GM12878 (cell line): Measurements from ENCODE around the gene GOLGA2. TPM values are rescaled to one million over a fixed set of nuclear protein-coding genes. Genes with fewer than 3 reads are reported as not detected.
A peak's percentile ranks its signal among the peaks of the same experiment; 100 is the strongest.

ENCODE experiments used
- ATAC-seq: fragments of 200-7000 bp; cut with Tn5 transposase; 3 replicates; pipeline ENCODE4 v1.9.1; 2020; ENCODE audit warnings: mild to moderate bottlenecking, moderate library complexity
- BruUV-seq: library from RNA; stranded (reverse); fragments of 400-500 nt; replicated peaks from 2 replicates; lab custom pipeline; 2021; lab: Mats Ljungman, UMichigan
- CTCF ChIA-PET: fragments of 300-600 bp; sonication (Branson Sonifier 250); formaldehyde crosslinking; extraction: SDS; loops from one replicate; lab custom pipeline; 2021; ENCODE audit warnings: inconsistent platforms; lab: Yijun Ruan, JAX
- POLR2A ChIA-PET: fragments of 350-600 bp; formaldehyde crosslinking; extraction: SDS; loops from one replicate; lab custom pipeline; 2021; ENCODE audit warnings: inconsistent platforms; lab: Charles Lee
- RAD21 ChIA-PET: fragments of 300-600 bp; sonication (Branson Sonifier 250); formaldehyde crosslinking; loops from one replicate; lab custom pipeline; 2023; ENCODE audit warnings: antibody characterized with exemption; ENCODE audit not compliant: unreplicated experiment; lab: Charles Lee
- SMC1A ChIA-PET: fragments of 300-600 bp; sonication (Branson Sonifier 250); formaldehyde crosslinking; loops from one replicate; lab custom pipeline; 2023; ENCODE audit not compliant: unreplicated experiment, uncharacterized antibody; lab: Charles Lee
- DNase-seq: peaks from one replicate; pipeline ENCODE4 v3.0.0-alpha.2; 2011; ENCODE audit warnings: low read depth, low spot score
- FAIRE-seq: peaks from 3 replicates; lab custom pipeline; 2011; peaks lifted over from hg19 to GRCh38; lab: Jason Lieb, UNC
- H2AFZ ChIP-seq: 2 replicates; pipeline ENCODE4 v1.6.0; 2011; ENCODE audit warnings: low read depth, low read length, control low read depth; ENCODE audit not compliant: control insufficient read depth
- H3K27ac ChIP-seq: 2 replicates; pipeline ENCODE4 v1.5.1; 2011; ENCODE audit warnings: control low read depth; ENCODE audit not compliant: control insufficient read depth, insufficient read depth
- H3K27me3 ChIP-seq, 2 experiments: replicated peaks in 1 of 2; 2 replicates each; pipeline versions ENCODE4 v1.6.0 to v1.6.1; 2011; ENCODE audit warnings: low read length in 1 of 2; ENCODE audit not compliant: control insufficient read depth in 2 of 2, insufficient read depth in 2 of 2
- H3K36me3 ChIP-seq, 2 experiments: 2 replicates each; pipeline ENCODE4 v1.5.1; 2011; ENCODE audit warnings: low read length in 1 of 2; ENCODE audit not compliant: control insufficient read depth in 2 of 2, insufficient read depth in 2 of 2
- H3K4me1 ChIP-seq: 2 replicates; pipeline ENCODE4 v1.6.1; 2011; ENCODE audit warnings: mild to moderate bottlenecking, low read length, moderate library complexity, mixed read lengths; ENCODE audit not compliant: control insufficient read depth, insufficient read depth
- H3K4me2 ChIP-seq: 2 replicates; pipeline ENCODE4 v1.6.0; 2011; ENCODE audit warnings: control low read depth; ENCODE audit not compliant: control insufficient read depth, insufficient read depth
- H3K4me3 ChIP-seq: fragments of 200-600 bp; sonication (generic); 2 replicates; pipeline ENCODE4 v1.5.1; 2016
- H3K79me2 ChIP-seq: 2 replicates; pipeline ENCODE4 v1.6.0; 2011; ENCODE audit warnings: low read length; ENCODE audit not compliant: control insufficient read depth, insufficient read depth
- H3K9ac ChIP-seq: 2 replicates; pipeline ENCODE4 v1.8.0; 2011; ENCODE audit warnings: low read length, control low read depth, mixed read lengths; ENCODE audit not compliant: control insufficient read depth, insufficient read depth
- H3K9me3 ChIP-seq: replicated peaks from 3 replicates; pipeline ENCODE4 v1.5.1; 2011; ENCODE audit warnings: mild to moderate bottlenecking, low read length; ENCODE audit not compliant: control insufficient read depth, insufficient read depth
- H4K20me1 ChIP-seq: 2 replicates; pipeline ENCODE4 v1.6.0; 2011; ENCODE audit not compliant: control insufficient read depth, insufficient read depth
- BMI1 ChIP-seq: fragments of 450-650 bp; IDR thresholded peaks from 2 replicates; pipeline ENCODE4 v1.6.1; 2016; ENCODE audit warnings: mild to moderate bottlenecking, moderate library complexity, borderline replicate concordance
- EGR1 ChIP-seq, 2 experiments: IDR thresholded peaks; 1 replicate in 1 of 2; 2 replicates in 1 of 2; pipeline ENCODE4 v1.6.1; 2011 to 2012; ENCODE audit warnings: low read depth in 2 of 2, low read length in 2 of 2, borderline replicate concordance in 1 of 2, mild to moderate bottlenecking in 1 of 2, moderate library complexity in 1 of 2
- ELK1 ChIP-seq: IDR thresholded peaks from 2 replicates; pipeline ENCODE4 v1.6.1; 2012; ENCODE audit warnings: low read depth, low read length, improper control_type of control experiment
- ESRRA ChIP-seq: IDR thresholded peaks from 2 replicates; pipeline ENCODE4 v1.6.1; 2012; ENCODE audit warnings: mild to moderate bottlenecking, low read length, improper control_type of control experiment
- FOXK2 ChIP-seq: fragments of 450-650 bp; IDR thresholded peaks from 2 replicates; pipeline ENCODE4 v1.6.1; 2017; ENCODE audit warnings: mild to moderate bottlenecking, moderate library complexity
- MEF2A ChIP-seq: IDR thresholded peaks from 2 replicates; pipeline ENCODE4 v1.6.1; 2011; ENCODE audit warnings: low read depth, mild to moderate bottlenecking, low read length, moderate library complexity; ENCODE audit not compliant: insufficient read depth
- NFXL1 ChIP-seq: fragments of 450-650 bp; IDR thresholded peaks from 2 replicates; pipeline ENCODE4 v1.6.1; 2017; ENCODE audit warnings: antibody characterized with exemption, mild to moderate bottlenecking, borderline replicate concordance
- NFYB ChIP-seq: IDR thresholded peaks from 2 replicates; pipeline ENCODE4 v1.6.1; 2011; ENCODE audit warnings: low read depth, mild to moderate bottlenecking, low read length, improper control_type of control experiment, moderate library complexity; ENCODE audit not compliant: insufficient read depth
- NR2F1 ChIP-seq: fragments of 450-650 bp; conservative IDR thresholded peaks from 2 replicates; pipeline ENCODE4 v1.6.1; 2017; ENCODE audit warnings: mild to moderate bottlenecking
- RBBP5 ChIP-seq: fragments of 200-600 bp; sonication (generic); conservative IDR thresholded peaks from 2 replicates; pipeline ENCODE4 v1.6.1; 2016
- SMARCA5 ChIP-seq: fragments of 450-650 bp; IDR thresholded peaks from 2 replicates; pipeline ENCODE4 v1.6.1; 2017; ENCODE audit warnings: mild to moderate bottlenecking
- SP1 ChIP-seq: IDR thresholded peaks from one replicate; pipeline ENCODE4 v1.6.1; 2011; ENCODE audit warnings: low read depth, low read length
- TCF7 ChIP-seq: IDR thresholded peaks from 2 replicates; pipeline ENCODE4 v1.6.1; 2014; ENCODE audit warnings: antibody characterized with exemption, borderline replicate concordance
- ZZZ3 ChIP-seq: IDR thresholded peaks from 2 replicates; pipeline ENCODE4 v1.6.1; 2011; ENCODE audit warnings: low read depth; ENCODE audit not compliant: control insufficient read depth, insufficient read length
- WGBS: methylation state at CpG from one replicate; pipeline ENCODE4 v1.1.6; 2016; ENCODE audit warnings: low lambda C conversion rate; ENCODE audit not compliant: insufficient replicate concordance, insufficient coverage; ENCODE audit errors: missing lambda C conversion rate; 5-methylcytosine and 5-hydroxymethylcytosine counted together
- in situ Hi-C: fragments of 300-500 bp; cut with MboI; formaldehyde crosslinking; loops from 9 replicates; pipeline ENCODE4 v1.14.3; 2018; ENCODE audit warnings: mixed read lengths
- intact Hi-C: fragments of 100-400 bp; cut with micrococcal nuclease; formaldehyde crosslinking; loops from one replicate; pipeline ENCODE4 v1.14.2; 2022; ENCODE audit not compliant: unreplicated experiment
- polyA plus RNA-seq, 11 experiments: library from polyadenylated mRNA; depleted of rRNA in 4 of 11; unstranded in 6 of 11; stranded (reverse) in 5 of 11; fragments of >200 nt; fragmentation: Nextera tagmentation in 4 of 11; fragmentation: Illumina TruSeq in 1 of 11; extraction: Ambion mirVana in 4 of 11; extraction: Trizol in 1 of 11; gene quantifications; 1 replicate in 1 of 11; 2 replicates in 10 of 11; pipeline versions ENCODE4 v1.2.1 to v1.2.3, GENCODE V29; 2011 to 2016; ENCODE audit warnings: inconsistent platforms in 2 of 11, missing spikeins in 2 of 11, low read depth in 1 of 11
- total RNA-seq, 4 experiments: library from RNA; depleted of rRNA in 3 of 4; stranded (reverse); fragments of >200 nt in 3 of 4; fragmentation: Illumina TruSeq in 1 of 4; extraction: Trizol in 1 of 4; gene quantifications; 2 replicates each; pipeline versions ENCODE4 v1.2.1 to v1.2.3, GENCODE V29; 2013 to 2021
- TF ChIP-seq, protein P1 (sequence below): fragments of 450-650 bp; IDR thresholded peaks from 2 replicates; pipeline ENCODE4 v1.6.1; 2014; ENCODE audit warnings: mild to moderate bottlenecking

GOLGA2 gene
- total and polyA plus RNA-seq, 10 of the 15 experiments (the other 5 are each of a cell fraction or from before 2014, with no cell fraction given), result 5.9 to 32.6 (median 19.7) TPM

- Histone ChIP-seq H3K9ac (no peak overlapping the region), H3K79me2 (no peaks in the 10 kb centered on the region), H3K36me3 (no peaks in the 10 kb centered on the region), H3K4me1 (peaks cover 5% of the 10 kb centered on the region; the same call in 1 of the 2 replicates), H3K9me3 (no peaks in the 10 kb centered on the region), H4K20me1 (no peaks in the 10 kb centered on the region), H3K27ac (no peak overlapping the region), H3K4me3 (no peak overlapping the region), H3K27me3 (peaks cover 0 to 2% of the 10 kb centered on the region in 2 experiments; a peak in 2 of 4 replicates), H2AFZ (no peak overlapping the region), H3K4me2 (no peak overlapping the region)
- DNase-seq (no peak), ATAC-seq (peak; percentile 14; the same call in 1 of the 3 replicates), FAIRE-seq (no peak)
- 43% methylated on average over 8 of the region's 10 CpGs for WGBS
- intact Hi-C loops (no loop called here), in situ Hi-C loops (no loop called here)
- BruUV-seq, result no TSS peak
- POLR2A ChIA-PET, result interaction anchor here (0.6 to 1.4 kb wide), 3 partner anchors 46 to 656 kb away, joined by 3 to 5 read pairs (median 4); partner anchors contain the start of genes GOLGA2 and SWI5
- 0 out of 2 replicates have a peak, but pooled peaks have one; percentile 13 for TF ChIP-seq NR2F1
- TF ChIP-seq ELK1, result no peak
- no peak for TF ChIP-seq NFYB
- peak; percentile 80 for TF ChIP-seq BMI1
- no peak for TF ChIP-seq ESRRA
- TF ChIP-seq RBBP5, result no peak
- no peak for TF ChIP-seq TCF7
- no peak for TF ChIP-seq MEF2A
- TF ChIP-seq NFXL1, result peak; percentile 53; the same call in 1 of the 2 replicates
- no peak for TF ChIP-seq FOXK2
- TF ChIP-seq EGR1 (IDR thresholded peaks at IDR 0.05; ENCODE audit: borderline replicate concordance in 1 of 2, low read depth in 2 of 2, low read length in 2 of 2), result no peak
- no peak for TF ChIP-seq ZZZ3
- TF ChIP-seq SP1, result no peak
- TF ChIP-seq SMARCA5, result peak; percentile 84
- TF ChIP-seq, protein P1, sequence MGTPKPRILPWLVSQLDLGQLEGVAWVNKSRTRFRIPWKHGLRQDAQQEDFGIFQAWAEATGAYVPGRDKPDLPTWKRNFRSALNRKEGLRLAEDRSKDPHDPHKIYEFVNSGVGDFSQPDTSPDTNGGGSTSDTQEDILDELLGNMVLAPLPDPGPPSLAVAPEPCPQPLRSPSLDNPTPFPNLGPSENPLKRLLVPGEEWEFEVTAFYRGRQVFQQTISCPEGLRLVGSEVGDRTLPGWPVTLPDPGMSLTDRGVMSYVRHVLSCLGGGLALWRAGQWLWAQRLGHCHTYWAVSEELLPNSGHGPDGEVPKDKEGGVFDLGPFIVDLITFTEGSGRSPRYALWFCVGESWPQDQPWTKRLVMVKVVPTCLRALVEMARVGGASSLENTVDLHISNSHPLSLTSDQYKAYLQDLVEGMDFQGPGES, result no peak
- RAD21 ChIA-PET, result interaction anchor here (0.6 to 1.4 kb wide), 2 partner anchors 76 to 126 kb away, joined by 4 read pairs; no protein-coding TSS in a partner anchor
- CTCF ChIA-PET, result no interaction called here
- SMC1A ChIA-PET, result interaction anchor here (0.6 kb wide), 1 partner anchor 138 kb away, joined by 3 read pairs; no protein-coding TSS in a partner anchor
Measured at GRCh38 chr9:128215491-128216409, 60.1 kb downstream of the GOLGA2 start.
